Vagina (tissue), 2 donors: ENCODE data around the gene OSM.

Source experiments
- CTCF ChIP-seq, 3 experiments: fragments of 450-650 bp in 2 of 3; fragments of 200-600 bp in 1 of 3; sonication (generic) in 1 of 3; IDR thresholded peaks; one replicate each; pipeline ENCODE4 v1.5.1; 2017 to 2019; ENCODE audit warnings: antibody characterized with exemption in 3 of 3, mild to moderate bottlenecking in 2 of 3, moderate library complexity in 2 of 3
- POLR2AphosphoS5 ChIP-seq, 2 donors: sonication (generic); formaldehyde crosslinking; IDR thresholded peaks; one replicate each; pipeline ENCODE4 v1.9.0; 2017; ENCODE audit warnings: antibody characterized with exemption in 2 of 2, mild to moderate bottlenecking in 2 of 2, low read depth in 1 of 2; ENCODE audit not compliant: insufficient read depth in 1 of 2

GRCh38 chr22:30247561-30247960 is 19.1 kb downstream of the OSM start:
- TF ChIP-seq CTCF (IDR thresholded peaks at IDR 0.05) (no peak), POLR2AphosphoS5 (IDR thresholded peaks at IDR 0.05; ENCODE audit: insufficient read depth in 1 of 2, low read depth in 1 of 2) (no peak)
